ENCODE measurements around the gene SHROOM3. TPM values are rescaled to one million over a fixed set of nuclear protein-coding genes. Genes with fewer than 3 reads are reported as not detected.
"Not testable (repeated sequence)": the region's sequence is repeated elsewhere in the genome, so short reads cannot be mapped to it uniquely, and the experiment has no call there.

Gene SHROOM3
- total RNA-seq, 2 donors from 2014 or later, result 30.6 to 30.9 TPM

- Histone ChIP-seq H3K4me1 (peaks cover 0 to 11% of the 10 kb centered on the region in 2 donors), H3K27ac (no peak overlapping the region), H3K36me3 (no peaks in the 10 kb centered on the region), H3K27me3 (no peaks in the 10 kb centered on the region), H3K9me3 (no peaks in the 10 kb centered on the region), H3K4me3 (no peak overlapping the region)
- TF ChIP-seq CTCF (IDR thresholded peaks at IDR 0.05), result no peak
- DNase-seq (ENCODE audit: low spot score), result no peak
Measured at GRCh38 chr4:76718021-76718420, 283.0 kb downstream of the SHROOM3 start.

DNA sequence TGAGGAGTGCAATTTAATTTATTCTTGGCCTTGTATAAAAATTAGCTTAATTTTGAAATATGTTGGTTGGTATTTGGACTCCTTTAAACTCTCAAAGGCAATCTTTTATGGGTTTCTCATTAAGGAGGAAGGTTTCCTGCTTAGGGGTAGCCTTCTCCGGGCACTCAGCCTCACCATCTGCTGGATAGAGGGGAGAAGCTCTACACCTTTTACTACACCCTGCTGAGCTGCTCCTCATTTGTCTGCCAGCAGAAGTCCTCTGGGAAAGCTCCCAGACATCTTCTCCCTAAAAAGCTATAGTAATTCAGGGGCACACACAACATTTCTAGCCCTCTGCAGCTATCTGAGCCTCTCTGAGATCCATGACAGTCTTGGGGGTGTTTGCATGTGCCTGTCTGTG lies 283.8 kb downstream of the SHROOM3 start:
- no peak overlapping the region for H3K4me3 ChIP-seq

GRCh38 chr4:76720121-76720520 lies 285.1 kb downstream of the SHROOM3 start:
- no peak overlapping the region for H3K4me3 ChIP-seq
- no peaks in the 10 kb centered on the region for H3K9me3 ChIP-seq
- TF ChIP-seq CTCF (IDR thresholded peaks at IDR 0.05), result no peak
- no peaks in the 10 kb centered on the region for H3K27me3 ChIP-seq
- DNase-seq (ENCODE audit: low spot score), result no peak
- peaks cover 0 to 19% of the 10 kb centered on the region in 2 donors for H3K4me1 ChIP-seq
- H3K36me3 ChIP-seq, result no peaks in the 10 kb centered on the region
- no peak overlapping the region for H3K27ac ChIP-seq

More for the DNA sequence above, 283.8 kb downstream of the SHROOM3 start:
- DNase-seq (ENCODE audit: low spot score), result no peak
- Histone ChIP-seq H3K9me3 (no peaks in the 10 kb centered on the region), H3K36me3 (no peaks in the 10 kb centered on the region), H3K4me1 (peaks cover 0 to 19% of the 10 kb centered on the region in 2 donors), H3K27ac (no peak overlapping the region), H3K27me3 (no peaks in the 10 kb centered on the region)
- no peak for TF ChIP-seq CTCF (IDR thresholded peaks at IDR 0.05)

DNA sequence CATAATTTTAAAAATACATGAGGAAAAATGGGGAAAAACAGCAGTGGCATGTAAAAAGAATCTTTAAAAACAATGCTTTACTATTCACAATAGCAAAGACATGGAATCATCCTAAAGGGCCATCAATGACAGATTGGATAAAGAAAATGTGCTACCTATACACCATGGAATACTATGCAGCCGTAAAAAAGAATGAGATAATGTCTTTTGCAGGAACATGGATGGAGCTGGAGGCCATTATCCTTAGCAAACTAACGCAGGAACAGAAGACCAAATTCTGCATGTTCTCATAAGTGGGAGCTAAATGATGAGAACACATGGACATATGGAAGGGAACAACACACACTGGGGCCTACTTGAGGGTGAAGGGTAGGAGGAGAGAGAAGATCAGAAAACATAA lies 287.1 kb downstream of the SHROOM3 start:
- not testable (repeated sequence) for H3K36me3 ChIP-seq; DNase-seq (ENCODE audit: low spot score); H3K27me3 ChIP-seq; H3K9me3 ChIP-seq; H3K27ac ChIP-seq; H3K4me3 ChIP-seq
- peaks cover 0 to 13% of the 10 kb centered on the region in 2 donors for H3K4me1 ChIP-seq

DNA sequence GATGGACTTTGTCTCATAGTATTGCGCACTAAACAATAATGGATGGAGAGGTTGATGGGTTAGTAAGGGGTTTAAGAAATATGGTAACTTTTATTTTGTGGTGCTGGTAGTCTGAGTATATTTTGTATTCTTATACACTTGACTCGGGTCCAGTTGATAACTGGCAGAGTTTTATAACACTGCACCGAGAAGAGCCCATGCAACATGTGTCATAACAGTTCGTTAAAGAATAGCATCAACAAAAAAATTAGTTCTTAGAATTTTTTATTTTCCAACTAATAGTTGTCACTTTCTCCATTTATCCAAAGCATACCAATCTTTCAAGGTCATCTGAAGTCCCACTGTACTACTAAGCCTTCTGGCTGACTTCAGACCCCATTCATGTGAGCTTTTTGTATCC lies 287.8 kb downstream of the SHROOM3 start:
- Histone ChIP-seq H3K27ac (no peak overlapping the region), H3K4me1 (peaks cover 0 to 13% of the 10 kb centered on the region in 2 donors)
- no peak for TF ChIP-seq CTCF (IDR thresholded peaks at IDR 0.05)

GRCh38 chr4:76723373-76723772 lies 288.3 kb downstream of the SHROOM3 start:
- peak overlapping the region in 1 of 2 donors; percentile 7 for H3K27ac ChIP-seq
- H3K4me3 ChIP-seq, result no peak overlapping the region
- no peaks in the 10 kb centered on the region for H3K9me3 ChIP-seq
- H3K36me3 ChIP-seq, result no peaks in the 10 kb centered on the region
- no peak for DNase-seq (ENCODE audit: low spot score)
- no peaks in the 10 kb centered on the region for H3K27me3 ChIP-seq
- peaks cover 0 to 13% of the 10 kb centered on the region in 2 donors for H3K4me1 ChIP-seq
- no peak for TF ChIP-seq CTCF (IDR thresholded peaks at IDR 0.05)

More for the DNA sequence above, 287.8 kb downstream of the SHROOM3 start:
- Histone ChIP-seq H3K27me3 (no peaks in the 10 kb centered on the region), H3K4me3 (no peak overlapping the region), H3K36me3 (no peaks in the 10 kb centered on the region), H3K9me3 (no peaks in the 10 kb centered on the region)
- no peak for DNase-seq (ENCODE audit: low spot score)
